ENCODE data around the gene FOSL2.

FOSL2 gene

DNA sequence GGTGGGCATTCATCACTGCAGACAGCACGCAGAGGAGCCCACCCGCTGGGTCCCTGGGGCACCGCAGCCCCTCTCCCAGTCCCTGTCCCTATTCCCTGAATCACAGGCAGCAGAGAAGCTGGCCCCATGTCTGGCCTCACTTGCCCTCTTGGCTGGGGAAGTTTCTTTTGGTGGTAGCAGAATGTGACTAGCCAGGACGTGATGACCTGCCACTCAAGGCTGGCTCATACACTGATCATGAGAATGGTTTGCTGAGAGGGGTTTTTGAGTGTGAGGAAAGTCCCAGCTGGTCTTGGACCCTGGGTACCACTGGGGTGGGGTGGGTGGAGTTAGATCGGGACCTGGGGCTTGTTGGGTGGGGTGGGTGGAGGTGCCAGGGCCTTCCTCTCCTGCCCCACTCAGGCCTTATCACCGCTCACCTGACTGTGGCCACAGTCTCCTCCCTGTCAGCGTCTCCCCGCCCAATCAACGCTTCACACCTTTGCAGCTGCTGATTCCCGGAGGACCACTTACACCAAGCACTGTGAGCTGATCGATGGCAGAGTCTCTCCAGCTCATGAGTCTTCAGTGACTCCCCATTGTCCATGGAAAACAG is 28.9 kb upstream of the FOSL2 start:
- DNase-seq = no peak
- in situ Hi-C loops (cut with HindIII; ENCODE audit: low pct_ligation_motif_present, low sequenced_read_pairs) = no loop called here
- TF ChIP-seq, protein P1, sequence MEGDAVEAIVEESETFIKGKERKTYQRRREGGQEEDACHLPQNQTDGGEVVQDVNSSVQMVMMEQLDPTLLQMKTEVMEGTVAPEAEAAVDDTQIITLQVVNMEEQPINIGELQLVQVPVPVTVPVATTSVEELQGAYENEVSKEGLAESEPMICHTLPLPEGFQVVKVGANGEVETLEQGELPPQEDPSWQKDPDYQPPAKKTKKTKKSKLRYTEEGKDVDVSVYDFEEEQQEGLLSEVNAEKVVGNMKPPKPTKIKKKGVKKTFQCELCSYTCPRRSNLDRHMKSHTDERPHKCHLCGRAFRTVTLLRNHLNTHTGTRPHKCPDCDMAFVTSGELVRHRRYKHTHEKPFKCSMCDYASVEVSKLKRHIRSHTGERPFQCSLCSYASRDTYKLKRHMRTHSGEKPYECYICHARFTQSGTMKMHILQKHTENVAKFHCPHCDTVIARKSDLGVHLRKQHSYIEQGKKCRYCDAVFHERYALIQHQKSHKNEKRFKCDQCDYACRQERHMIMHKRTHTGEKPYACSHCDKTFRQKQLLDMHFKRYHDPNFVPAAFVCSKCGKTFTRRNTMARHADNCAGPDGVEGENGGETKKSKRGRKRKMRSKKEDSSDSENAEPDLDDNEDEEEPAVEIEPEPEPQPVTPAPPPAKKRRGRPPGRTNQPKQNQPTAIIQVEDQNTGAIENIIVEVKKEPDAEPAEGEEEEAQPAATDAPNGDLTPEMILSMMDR (IDR thresholded peaks at IDR 0.05; ENCODE audit: low read depth, low read length, missing control alignments) = no peak
- no peak overlapping the region for H3K4me3 ChIP-seq (ENCODE audit: low read depth, low read length)
- no peaks in the 10 kb centered on the region for H3K36me3 ChIP-seq (replicated peaks)
- no peaks in the 10 kb centered on the region for H3K27me3 ChIP-seq (replicated peaks)
- no peak overlapping the region for H3K27ac ChIP-seq

DNA sequence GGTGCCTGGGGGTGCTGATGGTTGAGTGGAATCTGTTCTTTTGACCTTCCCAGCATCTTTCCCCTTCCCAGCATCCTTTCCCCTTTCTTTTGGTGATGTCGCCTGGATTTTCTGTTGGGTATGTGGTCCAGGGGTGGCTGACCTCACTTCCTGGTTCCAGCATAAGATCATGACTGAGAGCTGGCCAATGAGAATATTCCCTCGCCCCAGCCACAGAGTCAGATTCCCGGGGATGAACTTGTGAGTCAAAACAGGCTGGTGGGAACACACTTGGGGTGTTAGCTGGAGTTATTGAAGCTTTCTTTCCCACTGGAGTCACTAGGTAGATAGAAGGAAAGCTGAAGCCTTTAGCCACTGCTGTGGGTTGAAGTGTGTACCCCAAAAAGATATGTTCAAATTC is 28.0 kb upstream of the FOSL2 start:
- H3K27me3 ChIP-seq (replicated peaks) = no peaks in the 10 kb centered on the region
- TF ChIP-seq, protein P1 (IDR thresholded peaks at IDR 0.05; ENCODE audit: low read depth, low read length, missing control alignments) = no peak
- no peak overlapping the region for H3K27ac ChIP-seq
- no peaks in the 10 kb centered on the region for H3K36me3 ChIP-seq (replicated peaks)
- DNase-seq = no peak
- in situ Hi-C loops (cut with HindIII; ENCODE audit: low pct_ligation_motif_present, low sequenced_read_pairs) = no loop called here
- H3K4me3 ChIP-seq (ENCODE audit: low read depth, low read length) = no peak overlapping the region

DNA sequence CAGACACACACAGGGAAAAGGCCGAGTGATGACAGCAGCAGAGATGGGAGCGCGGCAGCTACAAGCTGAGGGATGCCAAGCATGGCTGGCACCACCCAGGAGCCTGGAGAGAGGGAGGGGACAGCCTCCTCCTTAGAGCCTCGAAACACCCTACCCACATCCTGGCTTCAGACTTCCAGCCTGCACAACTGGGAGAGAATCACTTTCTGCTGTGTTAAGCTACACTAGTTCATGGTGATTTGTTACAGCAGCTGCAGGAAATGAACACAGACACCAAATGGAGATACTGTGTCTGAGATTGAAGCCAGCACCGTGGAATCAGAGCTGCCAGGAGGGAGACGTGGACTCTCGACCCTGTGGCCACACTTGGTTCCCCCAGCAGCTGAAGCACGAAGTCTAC is 27.5 kb upstream of the FOSL2 start:
- TF ChIP-seq, protein P1 (IDR thresholded peaks at IDR 0.05; ENCODE audit: low read depth, low read length, missing control alignments) = no peak
- H3K36me3 ChIP-seq (replicated peaks) = no peaks in the 10 kb centered on the region
- in situ Hi-C loops (cut with HindIII; ENCODE audit: low pct_ligation_motif_present, low sequenced_read_pairs) = no loop called here

DNA sequence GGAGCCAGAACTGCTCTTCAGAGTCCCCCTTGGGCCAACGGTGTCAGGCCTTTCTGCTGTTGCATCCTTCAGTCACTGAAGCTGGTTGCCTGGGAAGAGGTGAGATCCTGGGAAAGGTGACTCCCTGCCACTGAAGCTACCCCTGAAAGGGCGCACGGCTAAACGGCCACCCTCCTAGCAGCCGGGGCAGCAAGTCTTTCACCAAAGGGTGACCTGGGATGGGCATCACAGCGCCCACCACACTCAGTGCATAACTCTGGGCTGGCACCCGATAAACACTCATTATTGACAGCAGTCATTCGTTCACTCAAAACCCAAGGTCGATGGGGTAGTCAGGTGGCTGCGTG is 26.5 kb upstream of the FOSL2 start:
- no peak for DNase-seq
- no peak overlapping the region for H3K27ac ChIP-seq
- TF ChIP-seq, protein P1 (IDR thresholded peaks at IDR 0.05; ENCODE audit: low read depth, low read length, missing control alignments) = no peak
- H3K36me3 ChIP-seq (replicated peaks) = no peaks in the 10 kb centered on the region
- H3K4me3 ChIP-seq (ENCODE audit: low read depth, low read length) = no peak overlapping the region
- H3K27me3 ChIP-seq (replicated peaks) = no peaks in the 10 kb centered on the region
- in situ Hi-C loops (cut with HindIII; ENCODE audit: low pct_ligation_motif_present, low sequenced_read_pairs) = no loop called here

More for the DNA sequence above, 27.5 kb upstream of the FOSL2 start:
- H3K4me3 ChIP-seq (ENCODE audit: low read depth, low read length) = no peak overlapping the region
- no peak overlapping the region for H3K27ac ChIP-seq
- no peaks in the 10 kb centered on the region for H3K27me3 ChIP-seq (replicated peaks)
- DNase-seq = no peak

DNA sequence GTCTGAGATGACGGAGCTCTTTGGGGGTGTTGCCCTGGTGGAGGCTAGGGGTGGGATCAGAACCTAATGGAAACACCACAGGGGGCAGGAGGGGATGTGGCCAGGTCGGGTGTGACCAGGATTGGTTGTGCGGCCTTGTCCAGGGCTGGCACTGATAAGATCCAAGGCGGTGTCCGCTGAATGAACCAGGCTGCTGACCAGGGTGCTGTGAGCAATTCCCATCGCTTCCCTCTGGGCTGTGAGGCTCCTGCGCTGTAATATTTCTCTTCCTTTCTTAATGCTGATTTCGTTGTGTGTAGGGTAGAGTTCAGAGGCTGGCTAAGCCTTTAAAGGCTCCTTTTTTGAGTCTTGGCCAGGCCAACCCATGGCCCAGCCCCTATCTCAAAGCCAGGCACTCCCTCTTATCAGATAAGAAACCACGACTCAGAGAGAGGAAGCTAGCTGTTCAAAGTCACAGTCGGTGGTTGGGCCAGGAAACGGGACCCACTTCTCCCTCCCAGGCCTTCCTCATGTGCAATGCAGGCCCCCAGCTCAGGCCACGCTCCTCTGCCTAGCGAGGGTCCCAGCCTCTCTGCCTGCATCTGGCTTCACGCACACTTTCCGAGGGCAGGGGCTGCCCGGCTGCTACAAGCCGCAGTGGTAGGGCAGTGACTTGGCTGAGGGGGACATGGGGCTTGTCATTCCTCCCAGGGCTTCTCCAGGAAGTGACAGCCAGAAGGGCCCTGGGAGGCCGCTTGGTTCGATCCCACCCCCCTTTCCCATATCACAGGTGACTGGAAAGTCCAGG is 26.0 kb upstream of the FOSL2 start:
- in situ Hi-C loops (cut with HindIII; ENCODE audit: low pct_ligation_motif_present, low sequenced_read_pairs) = no loop called here
- H3K27ac ChIP-seq = no peak overlapping the region
- H3K36me3 ChIP-seq (replicated peaks) = no peaks in the 10 kb centered on the region
- TF ChIP-seq, protein P1 (IDR thresholded peaks at IDR 0.05; ENCODE audit: low read depth, low read length, missing control alignments) = no peak
- H3K4me3 ChIP-seq (ENCODE audit: low read depth, low read length) = no peak overlapping the region
- no peaks in the 10 kb centered on the region for H3K27me3 ChIP-seq (replicated peaks)
- DNase-seq = peak; percentile 29

All from brain microvascular endothelial cell (primary cell).